H1 (cell line): ENCODE measurements around the gene P3H2. TPM values are rescaled to one million over a fixed set of nuclear protein-coding genes. Genes with fewer than 3 reads are reported as not detected.
A peak's percentile ranks its signal among the peaks of the same experiment; 100 is the strongest.

Source experiments
- CTCF ChIA-PET: fragments of 300-600 bp; sonication (Branson Sonifier 250); formaldehyde crosslinking; loops from one replicate; lab custom pipeline; 2021; ENCODE audit not compliant: partially characterized antibody; lab: Charles Lee
- POLR2A ChIA-PET: fragments of 300-600 bp; sonication (Branson Sonifier 250); formaldehyde crosslinking; loops from one replicate; lab custom pipeline; 2021; ENCODE audit warnings: inconsistent platforms; ENCODE audit not compliant: partially characterized antibody; lab: Charles Lee
- DNase-seq, 2 experiments: peaks; one replicate each; pipeline versions ENCODE4 v3.0.0 to v3.0.0-alpha.2; 2010 to 2022; ENCODE audit warnings: low spot score in 2 of 2, low read depth in 1 of 2, mixed read lengths in 1 of 2
- FAIRE-seq: peaks from 2 replicates; lab custom pipeline; 2011; peaks lifted over from hg19 to GRCh38; lab: Jason Lieb, UNC
- H2AFZ ChIP-seq: 2 replicates; pipeline ENCODE4 v1.8.1; 2012; ENCODE audit warnings: low read length, inconsistent platforms
- H2AK5ac ChIP-seq: 2 replicates; pipeline ENCODE4 v1.6.1; 2013; ENCODE audit warnings: low read depth, low read length
- H2BK120ac ChIP-seq: replicated peaks from 2 replicates; pipeline ENCODE3; 2013; ENCODE audit warnings: low read depth, low read length, inconsistent platforms
- H2BK12ac ChIP-seq: 2 replicates; pipeline ENCODE4 v1.6.1; 2013; ENCODE audit warnings: low read depth, low read length
- H2BK15ac ChIP-seq: 2 replicates; pipeline ENCODE4 v1.6.1; 2013; ENCODE audit warnings: low read length
- H2BK20ac ChIP-seq: 2 replicates; pipeline ENCODE4 v1.6.1; 2013; ENCODE audit warnings: low read length
- H2BK5ac ChIP-seq: 2 replicates; pipeline ENCODE4 v1.6.1; 2013; ENCODE audit warnings: low read depth, low read length
- H3K14ac ChIP-seq: 2 replicates; pipeline ENCODE4 v1.6.1; 2013; ENCODE audit warnings: inconsistent platforms; ENCODE audit not compliant: insufficient read length
- H3K18ac ChIP-seq: 2 replicates; pipeline ENCODE4 v1.6.1; 2013; ENCODE audit warnings: low read length; ENCODE audit errors: extremely low read depth
- H3K23ac ChIP-seq: 2 replicates; pipeline ENCODE4 v1.6.1; 2013; ENCODE audit warnings: inconsistent platforms; ENCODE audit not compliant: insufficient read length
- H3K23me2 ChIP-seq: 2 replicates; pipeline ENCODE4 v1.6.1; 2013; ENCODE audit warnings: low read depth, low read length
- H3K27ac ChIP-seq: 2 replicates; pipeline ENCODE4 v1.6.1; 2011; ENCODE audit warnings: low read depth, low read length, inconsistent platforms
- H3K27me3 ChIP-seq, 4 experiments: replicated peaks in 1 of 4; 1 replicate in 1 of 4; 2 replicates in 3 of 4; pipeline versions ENCODE4 v1.6.1 to v1.8.1; 2011 to 2013; ENCODE audit warnings: low read length in 3 of 4, mild to moderate bottlenecking in 3 of 4, inconsistent platforms in 2 of 4, mixed read lengths in 2 of 4, moderate library complexity in 1 of 4; ENCODE audit not compliant: control insufficient read depth in 3 of 4, insufficient read depth in 3 of 4; ENCODE audit errors: extremely low read depth in 1 of 4
- H3K36me3 ChIP-seq, 4 experiments: 2 replicates each; pipeline versions ENCODE4 v1.6.1 to v1.8.1; 2011 to 2013; ENCODE audit warnings: mild to moderate bottlenecking in 4 of 4, low read length in 3 of 4, moderate library complexity in 2 of 4, control low read depth in 1 of 4, inconsistent platforms in 1 of 4; ENCODE audit not compliant: insufficient read depth in 4 of 4, control insufficient read depth in 2 of 4
- H3K4ac ChIP-seq: replicated peaks from 2 replicates; pipeline ENCODE3; 2013; ENCODE audit warnings: low read length, low read depth, mixed read lengths, inconsistent platforms; ENCODE audit not compliant: insufficient read length
- H3K4me1 ChIP-seq, 4 experiments: replicated peaks in 1 of 4; 1 replicate in 1 of 4; 2 replicates in 3 of 4; pipeline versions ENCODE4 v1.6.1 to v1.8.1; 2011 to 2013; ENCODE audit warnings: low read length in 3 of 4, inconsistent platforms in 2 of 4, mixed read lengths in 1 of 4; ENCODE audit not compliant: insufficient read depth in 4 of 4, control insufficient read depth in 3 of 4
- H3K4me2 ChIP-seq, 2 experiments: 2 replicates each; pipeline versions ENCODE4 v1.6.1 to v1.8.1; 2011 to 2013; ENCODE audit warnings: low read depth in 2 of 2, low read length in 2 of 2, control low read depth in 1 of 2, inconsistent platforms in 1 of 2, mild to moderate bottlenecking in 1 of 2; ENCODE audit not compliant: insufficient read depth in 1 of 2
- H3K4me3 ChIP-seq, 4 experiments: fragments of 200-600, 300-600 bp in 1 of 4; sonication (generic), shearing (Covaris generic), sonication (Bioruptor Twin) in 1 of 4; 2 replicates each; pipeline versions ENCODE4 v1.5.1 to v1.8.1; 2011 to 2016; ENCODE audit warnings: low read length in 4 of 4, low read depth in 3 of 4, control low read depth in 2 of 4, inconsistent platforms in 2 of 4, mild to moderate bottlenecking in 2 of 4, mixed read lengths in 1 of 4, moderate library complexity in 1 of 4; ENCODE audit not compliant: insufficient read depth in 2 of 4; ENCODE audit errors: extremely low read depth in 1 of 4
- H3K56ac ChIP-seq: replicated peaks from 2 replicates; pipeline ENCODE3; 2013; ENCODE audit warnings: low read depth, mild to moderate bottlenecking, mixed read lengths, low read length, inconsistent platforms; ENCODE audit not compliant: insufficient read length
- H3K79me1 ChIP-seq: 2 replicates; pipeline ENCODE4 v1.6.1; 2013; ENCODE audit warnings: low read depth, low read length, control low read depth
- H3K79me2 ChIP-seq, 2 experiments: 2 replicates each; pipeline versions ENCODE4 v1.6.1 to v1.8.1; 2012 to 2013; ENCODE audit warnings: low read length in 2 of 2, mild to moderate bottlenecking in 2 of 2, inconsistent platforms in 1 of 2; ENCODE audit not compliant: insufficient read depth in 2 of 2, control insufficient read depth in 1 of 2
- H3K9ac ChIP-seq, 4 experiments: replicated peaks in 1 of 4; 1 replicate in 1 of 4; 2 replicates in 3 of 4; pipeline versions ENCODE4 v1.6.1 to v1.8.1; 2011 to 2013; ENCODE audit warnings: low read depth in 3 of 4, low read length in 3 of 4, control low read depth in 2 of 4, mild to moderate bottlenecking in 2 of 4, moderate library complexity in 2 of 4, inconsistent platforms in 1 of 4; ENCODE audit errors: extremely low read depth in 1 of 4
- H3K9me3 ChIP-seq, 2 experiments: 2 replicates each; pipeline versions ENCODE4 v1.6.1 to v1.8.1; 2012 to 2013; ENCODE audit warnings: mild to moderate bottlenecking in 2 of 2, moderate library complexity in 2 of 2, control low read depth in 1 of 2, inconsistent platforms in 1 of 2, low read depth in 1 of 2, low read length in 1 of 2, mixed read lengths in 1 of 2; ENCODE audit not compliant: insufficient read depth in 2 of 2
- H4K20me1 ChIP-seq, 2 experiments: replicated peaks in 1 of 2; 2 replicates each; pipeline versions ENCODE3 to v1.8.1; 2011 to 2013; ENCODE audit warnings: inconsistent platforms in 2 of 2, low read length in 2 of 2, mild to moderate bottlenecking in 1 of 2; ENCODE audit not compliant: insufficient read depth in 2 of 2, control insufficient read depth in 1 of 2
- H4K5ac ChIP-seq: 2 replicates; pipeline ENCODE4 v1.6.1; 2013; ENCODE audit warnings: low read length, low read depth, mixed read lengths, inconsistent platforms; ENCODE audit not compliant: insufficient read length
- H4K8ac ChIP-seq: 2 replicates; pipeline ENCODE4 v1.8.0; 2013; ENCODE audit warnings: mild to moderate bottlenecking, moderate library complexity, low read length, inconsistent platforms; ENCODE audit not compliant: insufficient read depth; ENCODE audit errors: extremely low read depth
- H4K91ac ChIP-seq: replicated peaks from 2 replicates; pipeline ENCODE3; 2013; ENCODE audit warnings: low read length, mixed read lengths, inconsistent platforms; ENCODE audit not compliant: insufficient read length
- CBX8 ChIP-seq: fragments of 300-800, 300-1000 bp; sonication (generic); IDR thresholded peaks from 2 replicates; pipeline ENCODE4 v1.7.1; 2016; ENCODE audit warnings: low read depth, low read length, borderline replicate concordance
- CTBP2 ChIP-seq: IDR thresholded peaks from 2 replicates; pipeline ENCODE4 v1.7.0; 2011; ENCODE audit warnings: borderline replicate concordance, mild to moderate bottlenecking, moderate library complexity, mixed read lengths, low read length; ENCODE audit not compliant: insufficient read depth, insufficient read length
- EGR1 ChIP-seq: IDR thresholded peaks from 2 replicates; pipeline ENCODE4 v1.6.1; 2011; ENCODE audit warnings: low read depth, low read length, borderline replicate concordance
- FOSL1 ChIP-seq: IDR thresholded peaks from 2 replicates; pipeline ENCODE4 v1.6.1; 2011; ENCODE audit warnings: mild to moderate bottlenecking, low read depth, low read length, moderate library complexity; ENCODE audit not compliant: insufficient read depth
- RXRA ChIP-seq: IDR thresholded peaks from 2 replicates; pipeline ENCODE4 v1.6.1; 2011; ENCODE audit warnings: low read depth, mild to moderate bottlenecking, low read length, moderate library complexity; ENCODE audit not compliant: insufficient read depth
- SRF ChIP-seq: IDR thresholded peaks from 2 replicates; pipeline ENCODE4 v1.6.1; 2011; ENCODE audit warnings: mild to moderate bottlenecking, low read depth, low read length, moderate library complexity
- WGBS, 2 experiments: shearing (Covaris generic) in 1 of 2; methylation state at CpG; one replicate each; pipeline versions ENCODE4 v1.1.6 to v1.1.7; 2013 to 2015; ENCODE audit warnings: low lambda C conversion rate in 2 of 2, mixed read lengths in 2 of 2, inconsistent platforms in 1 of 2, low coverage in 1 of 2, missing lambda C conversion rate in 1 of 2; ENCODE audit not compliant: insufficient replicate concordance in 2 of 2, insufficient coverage in 1 of 2, insufficient read length in 1 of 2; ENCODE audit errors: extremely low coverage in 1 of 2, missing lambda C conversion rate in 1 of 2; 5-methylcytosine and 5-hydroxymethylcytosine counted together
- polyA plus RNA-seq, 7 experiments: library from polyadenylated mRNA; depleted of rRNA in 3 of 7; stranded (reverse) in 5 of 7; unstranded in 2 of 7; fragments of >200 nt in 5 of 7; fragments of 200-250 nt in 2 of 7; gene quantifications; 1 replicate in 5 of 7; 2 replicates in 1 of 7; 4 replicates in 1 of 7; pipeline versions ENCODE4 v1.2.1 to v1.2.3, GENCODE V29; 2011 to 2013; ENCODE audit warnings: missing spikeins in 2 of 7, mixed read lengths in 2 of 7
- total RNA-seq: library from RNA; stranded (reverse); fragmentation: NEBNext Ultra II Directional; extraction: Animal tissue kit (Norgen Biotek cat#: 25700); gene quantifications from 2 replicates; pipeline ENCODE4 v1.2.1, GENCODE V29; 2021
- TF ChIP-seq, protein P1 (sequence below): IDR thresholded peaks from 2 replicates; pipeline ENCODE4 v1.6.1; 2011; ENCODE audit warnings: low read depth, mild to moderate bottlenecking, low read length; ENCODE audit not compliant: insufficient read depth

P3H2 gene
- total and polyA plus RNA-seq, 2 of the 8 experiments (the other 6 are each of a cell fraction or from before 2014, with no cell fraction given): 40.5 to 60.4 TPM

DNA sequence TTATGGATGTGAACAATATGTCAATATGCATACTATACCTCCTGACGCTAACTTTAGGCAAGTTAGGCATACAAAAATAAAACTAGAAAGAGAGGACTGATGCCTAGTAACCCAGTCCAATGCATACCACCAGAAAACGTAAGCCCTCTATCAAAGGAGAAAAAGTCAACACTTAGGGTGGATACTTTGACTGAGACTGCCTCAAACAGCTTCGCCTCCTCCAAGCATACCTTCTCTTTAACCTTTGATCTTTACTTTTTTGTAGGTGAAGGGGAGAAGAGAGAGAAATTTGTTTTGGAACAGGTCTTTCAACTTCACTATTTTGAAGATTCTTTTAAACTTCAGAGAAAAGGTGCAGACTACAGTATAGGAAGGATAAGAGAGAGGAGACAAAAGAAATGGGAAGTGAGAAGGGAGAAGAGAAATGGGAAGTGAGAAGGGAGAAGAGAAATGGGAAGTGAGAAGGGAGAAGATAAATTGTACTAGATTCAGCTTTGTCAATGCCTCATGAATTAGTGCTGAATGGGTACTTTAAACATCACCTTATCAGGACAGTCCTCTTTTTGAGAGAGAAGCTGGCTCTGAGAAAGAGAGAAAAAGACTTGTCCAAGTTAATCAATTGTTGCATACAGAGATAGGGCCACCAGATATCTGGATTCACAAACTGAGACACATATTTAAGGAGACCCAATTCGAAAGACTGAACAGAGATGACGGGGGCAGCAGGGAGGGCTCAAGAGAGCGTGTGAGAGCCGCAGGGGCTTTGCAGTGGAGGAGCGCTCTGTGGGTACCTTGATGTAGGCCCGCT lies 1.0 kb downstream of the P3H2 start:
- Histone ChIP-seq H3K4ac (no peak overlapping the region), H4K91ac (no peak overlapping the region), H2BK5ac (no peak overlapping the region), H3K9ac (peak overlapping the region in 3 of 4 experiments; percentile 13 to 40 (median 30); a peak in 4 of 7 replicates), H2BK120ac (no peak overlapping the region), H3K14ac (no peak overlapping the region), H3K56ac (no peak overlapping the region), H3K79me1 (no peaks in the 10 kb centered on the region), H3K27ac (no peak overlapping the region), H2AK5ac (no peak overlapping the region), H3K18ac (peak overlapping the region; percentile 42; the same call in 1 of the 2 replicates), H2AFZ (peak overlapping the region; percentile 1; the same call in 1 of the 2 replicates), H4K5ac (no peak overlapping the region), H2BK20ac (no peak overlapping the region), H3K23me2 (peaks cover 2% of the 10 kb centered on the region; the same call in 1 of the 2 replicates), H3K79me2 (peaks cover 0 to 50% of the 10 kb centered on the region in 2 experiments; a peak in 2 of 4 replicates), H3K4me2 (peak overlapping the region; percentile 57 to 89), H3K27me3 (peaks cover 0 to 6% (median 1%) of the 10 kb centered on the region in 4 experiments; a peak in 4 of 7 replicates), H3K4me3 (peak overlapping the region; percentile 55 to 76 (median 69)), H3K4me1 (peaks cover 0 to 16% (median 13%) of the 10 kb centered on the region in 4 experiments; a peak in 6 of 7 replicates), H3K23ac (no peak overlapping the region), H3K9me3 (no peaks in the 10 kb centered on the region), H4K8ac (no peak overlapping the region), H2BK15ac (no peak overlapping the region), H3K36me3 (no peaks in the 10 kb centered on the region; a peak in 1 of 8 replicates), H4K20me1 (no peaks in the 10 kb centered on the region), H2BK12ac (no peak overlapping the region)
- TF ChIP-seq, protein P1, sequence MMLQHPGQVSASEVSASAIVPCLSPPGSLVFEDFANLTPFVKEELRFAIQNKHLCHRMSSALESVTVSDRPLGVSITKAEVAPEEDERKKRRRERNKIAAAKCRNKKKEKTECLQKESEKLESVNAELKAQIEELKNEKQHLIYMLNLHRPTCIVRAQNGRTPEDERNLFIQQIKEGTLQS: no peak
- TF ChIP-seq RXRA (no peak), CBX8 (no peak), CTBP2 (no peak), FOSL1 (no peak), EGR1 (no peak), SRF (no peak)
- CTCF ChIA-PET: interaction anchor here (0.6 to 3.4 kb wide), 12 partner anchors 9 to 244 kb away, joined by 3 to 27 read pairs (median 6); partner anchors contain the start of gene CLDN1
- POLR2A ChIA-PET: interaction anchor here (0.7 to 1.1 kb wide), 5 partner anchors 9 to 202 kb away, joined by 3 read pairs; partner anchors contain the start of gene CLDN1
- FAIRE-seq (no peak), DNase-seq (no peak)
- 30% methylated on average over 9 of the region's 9 CpGs; no CpG with 5 or more reads in 1 of the 2 experiments for WGBS, 2 experiments
